OCI-LY3 (cell line): Measurements from ENCODE around the gene TRIM41.

ENCODE experiments used
- CTCF ChIP-seq: fragments of 200-600, 300-600 bp; sonication (generic); IDR thresholded peaks from 2 replicates; pipeline ENCODE4 v1.5.1; 2014; ENCODE audit warnings: antibody characterized with exemption, low read length, low read depth
- EZH2phosphoT487 ChIP-seq: fragments of 200-600 bp; shearing (Covaris generic); IDR thresholded peaks from 2 replicates; pipeline ENCODE4 v1.6.1; 2018; ENCODE audit warnings: antibody characterized with exemption, mixed run types, low read depth

GRCh38 chr5:181241393-181241975 lies 18.4 kb downstream of the TRIM41 start:
- no peak for TF ChIP-seq CTCF
- no peak for TF ChIP-seq EZH2phosphoT487
